GM12878 (cell line): Measurements from ENCODE around the gene GLI1. TPM values are rescaled to one million over a fixed set of nuclear protein-coding genes. Genes with fewer than 3 reads are reported as not detected.

ENCODE experiments used
- IRF4 ChIP-seq: IDR thresholded peaks from 2 replicates; pipeline ENCODE4 v1.6.1; 2011; ENCODE audit warnings: low read depth, low read length
- MEF2B ChIP-seq: fragments of 450-650 bp; IDR thresholded peaks from 2 replicates; pipeline ENCODE4 v1.6.1; 2018; ENCODE audit warnings: mild to moderate bottlenecking, moderate library complexity; ENCODE audit not compliant: partially characterized antibody, poor library complexity, severe bottlenecking
- MTA2 ChIP-seq: fragments of 450-650 bp; IDR thresholded peaks from 2 replicates; pipeline ENCODE4 v1.6.1; 2016; ENCODE audit warnings: low read depth, mild to moderate bottlenecking, moderate library complexity
- NFYB ChIP-seq: IDR thresholded peaks from 2 replicates; pipeline ENCODE4 v1.6.1; 2011; ENCODE audit warnings: low read depth, mild to moderate bottlenecking, low read length, improper control_type of control experiment, moderate library complexity; ENCODE audit not compliant: insufficient read depth
- TCF12 ChIP-seq: IDR thresholded peaks from 2 replicates; pipeline ENCODE4 v1.6.1; 2011; ENCODE audit warnings: low read depth, mild to moderate bottlenecking, low read length
- ZSCAN29 ChIP-seq: fragments of 450-650 bp; IDR thresholded peaks from 2 replicates; pipeline ENCODE4 v1.6.1; 2017; ENCODE audit warnings: mild to moderate bottlenecking, moderate library complexity
- polyA plus RNA-seq, 11 experiments: library from polyadenylated mRNA; depleted of rRNA in 4 of 11; unstranded in 6 of 11; stranded (reverse) in 5 of 11; fragments of >200 nt; fragmentation: Nextera tagmentation in 4 of 11; fragmentation: Illumina TruSeq in 1 of 11; extraction: Ambion mirVana in 4 of 11; extraction: Trizol in 1 of 11; gene quantifications; 1 replicate in 1 of 11; 2 replicates in 10 of 11; pipeline versions ENCODE4 v1.2.1 to v1.2.3, GENCODE V29; 2011 to 2016; ENCODE audit warnings: inconsistent platforms in 2 of 11, missing spikeins in 2 of 11, low read depth in 1 of 11
- total RNA-seq, 4 experiments: library from RNA; depleted of rRNA in 3 of 4; stranded (reverse); fragments of >200 nt in 3 of 4; fragmentation: Illumina TruSeq in 1 of 4; extraction: Trizol in 1 of 4; gene quantifications; 2 replicates each; pipeline versions ENCODE4 v1.2.1 to v1.2.3, GENCODE V29; 2013 to 2021
- TF ChIP-seq, protein P1 (sequence below): IDR thresholded peaks from 2 replicates; pipeline ENCODE4 v1.6.1; 2012; ENCODE audit warnings: improper control_type of control experiment, low read depth, low read length; ENCODE audit not compliant: insufficient replicate concordance
- TF ChIP-seq, protein P2 (sequence below): fragments of 150-350 bp; IDR thresholded peaks from 2 replicates; pipeline ENCODE4 v1.6.1; 2016; ENCODE audit warnings: low read depth, low read length

GLI1 gene
- total and polyA plus RNA-seq, 10 of the 15 experiments (the other 5 are each of a cell fraction or from before 2014, with no cell fraction given), result 0.27 to 1.2 (median 0.49) TPM

DNA sequence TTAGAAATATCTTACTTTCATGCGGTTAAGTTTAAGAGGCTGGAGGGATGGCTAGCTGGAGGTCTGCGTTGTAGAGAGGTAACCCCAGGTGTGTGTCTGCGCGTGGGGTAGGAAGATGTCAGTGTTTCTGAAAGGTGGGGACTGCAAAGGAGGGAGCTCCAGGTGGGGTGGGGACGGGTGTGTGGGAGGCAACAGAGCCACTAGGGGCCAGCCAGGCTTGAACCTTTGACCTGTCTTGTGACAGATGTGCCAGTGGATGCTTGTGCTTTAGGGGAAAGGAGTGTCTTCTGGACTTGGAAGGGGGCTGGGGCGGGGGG is 841 bp downstream of the GLI1 start (continued):
- TF ChIP-seq, protein P1, sequence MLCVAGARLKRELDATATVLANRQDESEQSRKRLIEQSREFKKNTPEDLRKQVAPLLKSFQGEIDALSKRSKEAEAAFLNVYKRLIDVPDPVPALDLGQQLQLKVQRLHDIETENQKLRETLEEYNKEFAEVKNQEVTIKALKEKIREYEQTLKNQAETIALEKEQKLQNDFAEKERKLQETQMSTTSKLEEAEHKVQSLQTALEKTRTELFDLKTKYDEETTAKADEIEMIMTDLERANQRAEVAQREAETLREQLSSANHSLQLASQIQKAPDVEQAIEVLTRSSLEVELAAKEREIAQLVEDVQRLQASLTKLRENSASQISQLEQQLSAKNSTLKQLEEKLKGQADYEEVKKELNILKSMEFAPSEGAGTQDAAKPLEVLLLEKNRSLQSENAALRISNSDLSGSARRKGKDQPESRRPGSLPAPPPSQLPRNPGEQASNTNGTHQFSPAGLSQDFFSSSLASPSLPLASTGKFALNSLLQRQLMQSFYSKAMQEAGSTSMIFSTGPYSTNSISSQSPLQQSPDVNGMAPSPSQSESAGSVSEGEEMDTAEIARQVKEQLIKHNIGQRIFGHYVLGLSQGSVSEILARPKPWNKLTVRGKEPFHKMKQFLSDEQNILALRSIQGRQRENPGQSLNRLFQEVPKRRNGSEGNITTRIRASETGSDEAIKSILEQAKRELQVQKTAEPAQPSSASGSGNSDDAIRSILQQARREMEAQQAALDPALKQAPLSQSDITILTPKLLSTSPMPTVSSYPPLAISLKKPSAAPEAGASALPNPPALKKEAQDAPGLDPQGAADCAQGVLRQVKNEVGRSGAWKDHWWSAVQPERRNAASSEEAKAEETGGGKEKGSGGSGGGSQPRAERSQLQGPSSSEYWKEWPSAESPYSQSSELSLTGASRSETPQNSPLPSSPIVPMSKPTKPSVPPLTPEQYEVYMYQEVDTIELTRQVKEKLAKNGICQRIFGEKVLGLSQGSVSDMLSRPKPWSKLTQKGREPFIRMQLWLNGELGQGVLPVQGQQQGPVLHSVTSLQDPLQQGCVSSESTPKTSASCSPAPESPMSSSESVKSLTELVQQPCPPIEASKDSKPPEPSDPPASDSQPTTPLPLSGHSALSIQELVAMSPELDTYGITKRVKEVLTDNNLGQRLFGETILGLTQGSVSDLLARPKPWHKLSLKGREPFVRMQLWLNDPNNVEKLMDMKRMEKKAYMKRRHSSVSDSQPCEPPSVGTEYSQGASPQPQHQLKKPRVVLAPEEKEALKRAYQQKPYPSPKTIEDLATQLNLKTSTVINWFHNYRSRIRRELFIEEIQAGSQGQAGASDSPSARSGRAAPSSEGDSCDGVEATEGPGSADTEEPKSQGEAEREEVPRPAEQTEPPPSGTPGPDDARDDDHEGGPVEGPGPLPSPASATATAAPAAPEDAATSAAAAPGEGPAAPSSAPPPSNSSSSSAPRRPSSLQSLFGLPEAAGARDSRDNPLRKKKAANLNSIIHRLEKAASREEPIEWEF, result no peak
- TF ChIP-seq IRF4, result no peak
- TF ChIP-seq NFYB, result no peak
- TF ChIP-seq, protein P2, sequence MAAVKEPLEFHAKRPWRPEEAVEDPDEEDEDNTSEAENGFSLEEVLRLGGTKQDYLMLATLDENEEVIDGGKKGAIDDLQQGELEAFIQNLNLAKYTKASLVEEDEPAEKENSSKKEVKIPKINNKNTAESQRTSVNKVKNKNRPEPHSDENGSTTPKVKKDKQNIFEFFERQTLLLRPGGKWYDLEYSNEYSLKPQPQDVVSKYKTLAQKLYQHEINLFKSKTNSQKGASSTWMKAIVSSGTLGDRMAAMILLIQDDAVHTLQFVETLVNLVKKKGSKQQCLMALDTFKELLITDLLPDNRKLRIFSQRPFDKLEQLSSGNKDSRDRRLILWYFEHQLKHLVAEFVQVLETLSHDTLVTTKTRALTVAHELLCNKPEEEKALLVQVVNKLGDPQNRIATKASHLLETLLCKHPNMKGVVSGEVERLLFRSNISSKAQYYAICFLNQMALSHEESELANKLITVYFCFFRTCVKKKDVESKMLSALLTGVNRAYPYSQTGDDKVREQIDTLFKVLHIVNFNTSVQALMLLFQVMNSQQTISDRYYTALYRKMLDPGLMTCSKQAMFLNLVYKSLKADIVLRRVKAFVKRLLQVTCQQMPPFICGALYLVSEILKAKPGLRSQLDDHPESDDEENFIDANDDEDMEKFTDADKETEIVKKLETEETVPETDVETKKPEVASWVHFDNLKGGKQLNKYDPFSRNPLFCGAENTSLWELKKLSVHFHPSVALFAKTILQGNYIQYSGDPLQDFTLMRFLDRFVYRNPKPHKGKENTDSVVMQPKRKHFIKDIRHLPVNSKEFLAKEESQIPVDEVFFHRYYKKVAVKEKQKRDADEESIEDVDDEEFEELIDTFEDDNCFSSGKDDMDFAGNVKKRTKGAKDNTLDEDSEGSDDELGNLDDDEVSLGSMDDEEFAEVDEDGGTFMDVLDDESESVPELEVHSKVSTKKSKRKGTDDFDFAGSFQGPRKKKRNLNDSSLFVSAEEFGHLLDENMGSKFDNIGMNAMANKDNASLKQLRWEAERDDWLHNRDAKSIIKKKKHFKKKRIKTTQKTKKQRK, result no peak
- no peak for TF ChIP-seq ZSCAN29
- no peak for TF ChIP-seq MTA2
- TF ChIP-seq TCF12, result no peak
- TF ChIP-seq MEF2B, result no peak
- TF ChIP-seq, all 136 proteins: peak for 0
